Epithelial cell of esophagus (primary cell): ENCODE data around the gene TMEM19.

Experiments used
- DNase-seq: peaks from one replicate; pipeline ENCODE4 v3.0.0; 2010; ENCODE audit warnings: low read depth
- H3K4me3 ChIP-seq: 2 replicates; pipeline ENCODE4 v1.5.1; 2011; ENCODE audit warnings: mild to moderate bottlenecking, low read length, control low read depth
- CTCF ChIP-seq: IDR thresholded peaks from 2 replicates; pipeline ENCODE4 v1.5.1; 2011; ENCODE audit warnings: low read depth, mild to moderate bottlenecking, low read length, control low read depth, inconsistent platforms; ENCODE audit not compliant: insufficient read depth; ENCODE audit errors: missing control alignments

Gene TMEM19

DNA sequence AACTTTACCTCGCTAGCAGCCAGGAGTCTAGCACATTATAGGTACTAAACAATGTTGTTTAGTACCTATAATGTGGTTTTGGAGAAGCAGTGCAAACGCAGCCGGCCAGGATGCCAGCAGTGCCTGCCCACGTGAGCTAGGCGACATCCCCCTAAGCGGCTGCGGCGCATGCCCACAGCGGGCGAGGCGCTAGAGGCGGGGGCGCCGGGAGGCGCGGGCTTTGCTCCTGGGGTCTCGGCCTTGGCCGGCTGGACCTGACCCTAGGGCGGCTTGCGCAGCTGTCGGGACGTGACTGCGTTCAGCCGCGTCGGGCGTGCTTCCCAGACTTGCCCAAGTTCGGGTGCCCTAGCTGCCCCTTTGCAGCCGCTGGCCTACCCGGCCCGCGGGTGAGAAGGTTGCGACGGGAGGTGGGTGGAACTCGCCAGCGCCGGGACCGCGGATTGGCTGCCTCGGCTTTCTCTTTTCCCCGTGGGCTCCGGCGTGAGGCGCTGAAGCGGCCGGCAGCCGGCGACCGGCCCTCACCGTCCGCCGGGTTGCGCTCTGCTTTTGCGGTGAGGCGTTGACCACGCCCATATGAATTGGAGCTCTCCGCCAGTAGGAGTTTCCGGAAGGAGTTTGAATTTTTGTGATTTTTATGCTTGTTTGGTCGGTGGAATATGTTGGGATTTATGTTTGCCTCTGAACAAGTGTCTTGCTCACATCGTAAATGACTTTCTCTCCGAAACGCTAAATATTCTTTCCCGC is at the start of gene TMEM19:
Gene TMEM19, plus strand, starts transcription at position 169 of the 744 bp plus-strand sequence. CDS start 599 bp downstream, outside the sequence.
- peak within 1 kb of the TSS; percentile 71 for H3K4me3 ChIP-seq
- TF ChIP-seq CTCF, result peak; percentile 27
- DNase-seq, result peak; percentile 93

DNA sequence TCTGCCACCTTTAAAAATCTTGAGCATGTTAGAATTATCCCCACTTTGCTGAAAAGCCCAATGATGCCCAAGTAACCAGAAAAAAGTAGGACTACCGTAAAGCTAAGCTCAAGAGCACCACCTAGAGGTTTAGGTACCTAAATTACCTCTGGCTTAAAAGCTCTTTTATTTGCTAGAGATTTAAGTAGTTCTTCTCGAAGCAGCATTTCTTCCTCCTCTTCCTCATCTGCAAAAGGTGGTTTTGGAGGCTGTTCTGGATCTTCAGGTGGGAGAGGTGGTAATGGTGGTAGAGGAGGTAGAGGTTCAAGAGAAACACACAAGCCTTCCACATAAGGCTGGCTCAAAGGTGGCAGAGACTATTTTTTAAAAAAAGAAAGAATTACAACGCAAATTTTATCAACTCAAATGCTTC is 49.2 kb upstream of the TMEM19 start:
- peak; percentile 84 for TF ChIP-seq CTCF
- peak; percentile 73 for DNase-seq
- H3K4me3 ChIP-seq, result no peak overlapping the region

DNA sequence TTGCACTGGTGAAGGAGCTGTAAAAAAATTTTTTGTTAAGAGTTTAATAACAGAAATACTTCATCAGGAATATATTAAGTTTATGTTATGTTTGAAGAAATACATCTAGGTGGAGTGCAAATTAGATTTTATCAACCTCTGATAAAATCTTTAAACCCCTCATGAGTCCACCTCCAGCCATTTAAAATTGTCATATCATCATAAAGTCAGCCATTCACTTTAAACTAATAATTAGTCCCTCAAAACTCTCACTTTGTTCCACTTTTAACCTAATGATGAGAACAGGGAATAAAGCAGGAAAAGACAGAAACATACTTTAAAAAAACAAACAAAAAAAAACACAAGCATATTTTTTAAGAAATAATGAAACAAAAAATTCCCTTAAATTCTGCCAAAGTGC is 47.4 kb upstream of the TMEM19 start:
- no peak overlapping the region for H3K4me3 ChIP-seq
- DNase-seq, result no peak
- TF ChIP-seq CTCF, result no peak

- H3K4me3 ChIP-seq, result no peak overlapping the region
- no peak for DNase-seq
- TF ChIP-seq CTCF, result no peak
Observed at GRCh38 chr12:71639341-71639760, 46.5 kb upstream of the TMEM19 start.

GRCh38 chr12:71640316-71640715 is 45.6 kb upstream of the TMEM19 start:
- no peak for DNase-seq
- no peak overlapping the region for H3K4me3 ChIP-seq
- TF ChIP-seq CTCF, result no peak

GRCh38 chr12:71641390-71641789 is 44.5 kb upstream of the TMEM19 start:
- no peak for DNase-seq
- H3K4me3 ChIP-seq, result no peak overlapping the region
- TF ChIP-seq CTCF, result no peak

DNA sequence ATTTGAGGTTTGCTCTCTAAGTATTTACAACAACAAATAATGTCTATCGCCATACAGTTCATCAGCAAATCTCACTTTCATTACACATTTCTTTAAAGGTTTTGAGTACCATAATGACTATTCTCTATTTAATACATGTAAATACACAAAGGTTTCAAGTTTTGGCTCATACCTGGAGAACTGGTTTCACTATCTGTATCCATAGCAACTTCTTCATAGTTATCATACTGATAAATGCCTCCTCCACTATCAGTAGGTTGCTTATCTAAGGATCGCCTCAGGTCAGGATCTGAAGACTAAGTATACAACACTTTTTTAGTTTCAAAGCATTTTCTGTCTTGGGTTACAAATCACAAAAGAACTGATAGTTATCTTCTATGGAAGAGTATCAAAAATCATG is 43.6 kb upstream of the TMEM19 start:
- no peak for TF ChIP-seq CTCF
- DNase-seq, result no peak
- H3K4me3 ChIP-seq, result no peak overlapping the region
